Right kidney (tissue), 1 donor: ENCODE results near the gene HLA-DMA.

ENCODE experiments used
- DNase-seq: peaks from one replicate; pipeline ENCODE4 v3.0.0-alpha.2; 2016

HLA-DMA gene

DNA sequence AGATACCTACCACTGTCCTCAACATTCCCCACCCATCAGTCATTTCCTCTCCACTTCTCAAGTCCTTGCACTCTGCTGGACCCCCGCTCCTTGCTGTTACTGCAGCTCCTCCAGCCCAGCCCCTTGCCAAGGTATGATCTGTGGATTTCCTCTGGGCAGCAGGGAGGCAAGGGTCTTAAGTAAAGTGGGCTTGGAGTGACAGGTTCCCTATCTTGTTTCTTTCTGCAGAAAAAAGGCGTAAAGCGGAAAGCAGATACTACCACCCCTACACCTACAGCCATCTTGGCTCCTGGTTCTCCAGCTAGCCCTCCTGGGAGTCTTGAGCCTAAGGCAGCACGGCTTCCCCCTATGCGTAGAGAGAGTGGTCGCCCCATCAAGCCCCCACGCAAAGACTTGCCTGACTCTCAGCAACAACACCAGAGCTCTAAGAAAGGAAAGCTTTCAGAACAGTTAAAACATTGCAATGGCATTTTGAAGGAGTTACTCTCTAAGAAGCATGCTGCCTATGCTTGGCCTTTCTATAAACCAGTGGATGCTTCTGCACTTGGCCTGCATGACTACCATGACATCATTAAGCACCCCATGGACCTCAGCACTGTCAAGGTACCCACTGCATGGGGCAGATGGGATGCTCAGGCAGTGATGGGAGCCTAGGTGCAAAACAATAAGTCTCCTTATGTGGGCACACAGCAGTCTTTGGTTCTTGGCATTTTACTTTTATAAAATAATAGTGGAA lies 23.6 kb upstream of the HLA-DMA start:
- no peak for DNase-seq

DNA sequence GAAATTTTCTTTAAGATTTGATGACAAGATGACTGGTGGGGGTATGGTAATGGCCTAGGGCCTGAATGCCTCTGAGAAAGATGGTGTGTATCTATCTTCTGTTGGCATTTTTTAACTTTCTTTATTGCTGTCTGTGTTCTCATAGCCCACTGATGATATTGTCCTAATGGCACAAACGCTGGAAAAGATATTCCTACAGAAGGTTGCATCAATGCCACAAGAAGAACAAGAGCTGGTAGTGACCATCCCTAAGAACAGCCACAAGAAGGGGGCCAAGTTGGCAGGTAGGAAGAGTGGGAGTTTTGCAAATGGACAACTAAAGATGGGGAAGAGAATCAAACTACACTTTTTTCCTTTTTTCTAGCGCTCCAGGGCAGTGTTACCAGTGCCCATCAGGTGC lies 23.0 kb upstream of the HLA-DMA start:
- no peak for DNase-seq

DNA sequence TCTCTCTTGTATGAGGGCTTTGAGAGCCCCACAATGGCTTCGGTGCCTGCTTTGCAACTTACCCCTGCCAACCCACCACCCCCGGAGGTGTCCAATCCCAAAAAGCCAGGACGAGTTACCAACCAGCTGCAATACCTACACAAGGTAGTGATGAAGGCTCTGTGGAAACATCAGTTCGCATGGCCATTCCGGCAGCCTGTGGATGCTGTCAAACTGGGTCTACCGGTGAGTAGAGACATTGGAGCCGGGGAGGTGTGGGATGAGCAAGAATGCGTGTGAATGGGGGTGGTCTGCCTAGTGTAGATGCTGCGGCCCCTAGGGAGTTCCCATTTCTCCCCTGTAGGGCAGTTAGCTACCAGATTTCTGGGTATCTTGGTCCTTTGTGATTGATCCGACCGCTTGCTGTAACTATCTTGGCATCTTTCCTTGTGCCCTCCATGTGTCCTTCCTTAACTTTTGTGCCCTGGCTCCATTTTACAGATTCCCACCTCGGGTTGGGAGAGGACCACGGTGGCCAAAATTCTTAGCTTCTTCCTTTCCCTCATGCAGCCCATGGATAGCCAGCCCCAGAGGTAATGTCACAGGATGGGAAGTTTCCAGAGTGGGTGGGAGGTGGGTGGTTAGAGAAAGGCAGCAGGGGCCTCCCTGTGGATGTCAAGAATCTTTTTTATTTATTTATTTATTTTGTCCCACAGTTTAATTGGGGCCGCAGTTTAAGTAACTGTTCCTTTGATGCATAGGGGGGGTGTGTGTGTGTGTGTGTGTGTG lies 21.8 kb upstream of the HLA-DMA start:
- no peak for DNase-seq

DNA sequence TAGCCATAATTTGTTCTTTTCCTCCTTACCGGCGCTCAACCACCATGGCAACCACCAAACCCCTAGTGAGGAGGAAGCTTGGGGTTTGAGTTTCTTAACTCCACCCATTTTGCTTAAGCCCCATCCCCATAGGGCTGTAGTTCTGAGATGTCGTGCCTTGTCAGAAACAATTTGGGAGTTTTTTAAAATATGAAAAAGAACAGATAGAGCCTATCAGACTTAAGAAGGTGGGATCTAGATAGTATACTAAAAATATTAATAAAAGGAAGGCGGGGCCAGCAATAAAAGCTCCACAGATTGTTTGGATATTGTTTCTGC lies 21.1 kb upstream of the HLA-DMA start:
- no peak for DNase-seq

DNA sequence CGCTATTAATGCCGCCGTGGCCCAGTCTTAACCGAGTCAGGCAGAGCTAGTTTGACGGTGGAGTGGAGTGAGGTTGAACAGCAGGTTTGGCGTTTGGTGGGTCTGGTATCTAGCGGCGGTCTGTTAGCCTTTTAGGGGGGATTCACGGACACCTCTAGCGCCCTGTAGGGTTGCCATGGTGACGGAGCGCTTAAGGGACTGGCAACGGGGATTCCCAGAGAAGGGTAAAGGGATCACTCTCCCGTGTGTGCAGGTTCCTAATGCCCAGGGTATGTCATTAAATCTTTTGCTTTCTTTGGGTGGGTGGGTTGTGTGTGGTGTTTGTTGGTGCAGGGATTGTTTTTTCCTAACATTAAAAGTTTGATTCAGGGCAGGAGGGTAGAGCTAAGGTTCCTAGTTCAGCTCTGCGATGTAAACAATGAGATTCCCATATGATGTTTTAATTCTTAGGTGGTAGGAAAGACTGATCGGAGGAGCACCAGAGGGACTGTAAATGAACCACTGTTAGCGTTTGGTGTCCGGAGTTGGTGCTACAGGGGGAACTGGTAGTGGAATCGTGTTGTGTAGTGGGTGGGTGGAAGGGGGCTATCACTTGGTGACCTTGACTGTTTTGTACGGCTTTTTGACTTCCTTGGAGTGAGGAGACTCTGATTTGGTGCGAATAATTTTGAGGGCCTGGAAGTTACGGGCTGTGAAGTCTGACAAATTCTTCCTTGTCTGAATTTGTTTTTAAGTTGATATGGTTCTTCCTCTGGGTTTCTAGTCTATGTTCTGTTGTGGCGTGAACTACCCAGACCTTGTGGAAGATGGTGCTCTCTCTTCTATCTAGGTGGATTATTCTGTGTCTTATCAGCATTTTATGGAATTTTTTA lies 20.5 kb upstream of the HLA-DMA start:
- peak; percentile 32 for DNase-seq

DNA sequence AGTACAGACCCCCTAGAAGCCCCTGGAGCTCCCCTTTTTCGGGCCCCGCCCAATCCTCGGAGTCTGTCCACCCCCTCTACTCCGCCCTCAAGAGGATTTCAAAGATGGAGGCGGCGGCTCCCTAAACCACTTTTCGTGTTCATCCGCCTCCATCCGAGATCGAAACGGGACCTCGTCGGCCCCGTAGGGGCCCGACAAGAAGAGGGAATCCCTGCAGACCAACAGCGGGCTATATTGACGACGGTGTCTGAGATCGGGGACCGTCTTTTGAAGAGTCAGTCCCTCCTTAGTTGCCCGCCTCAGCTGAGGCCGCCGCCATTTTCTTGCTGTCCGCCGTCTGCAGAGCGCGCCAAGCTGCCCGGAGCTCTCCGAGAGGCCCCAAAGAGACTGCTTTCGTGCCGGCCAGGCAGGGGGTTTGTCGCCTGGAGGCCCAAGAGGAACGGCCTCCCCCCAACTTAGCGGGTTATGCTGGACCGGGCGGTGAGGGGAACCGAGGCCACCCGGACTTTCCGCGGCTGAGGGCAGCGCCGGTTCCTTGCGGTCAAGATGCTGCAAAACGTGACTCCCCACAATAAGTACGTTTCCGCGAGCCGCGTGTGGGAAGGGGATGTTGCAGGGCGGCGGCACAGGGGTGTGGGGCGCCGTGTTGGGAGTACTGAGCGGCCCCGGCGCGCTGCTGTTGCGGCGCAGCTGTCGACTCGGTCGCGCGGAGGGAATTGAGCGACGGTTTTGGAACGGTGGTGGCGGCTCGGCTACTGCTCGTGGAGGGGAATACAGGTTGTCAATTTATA lies 19.7 kb upstream of the HLA-DMA start:
- DNase-seq: peak; percentile 57

DNA sequence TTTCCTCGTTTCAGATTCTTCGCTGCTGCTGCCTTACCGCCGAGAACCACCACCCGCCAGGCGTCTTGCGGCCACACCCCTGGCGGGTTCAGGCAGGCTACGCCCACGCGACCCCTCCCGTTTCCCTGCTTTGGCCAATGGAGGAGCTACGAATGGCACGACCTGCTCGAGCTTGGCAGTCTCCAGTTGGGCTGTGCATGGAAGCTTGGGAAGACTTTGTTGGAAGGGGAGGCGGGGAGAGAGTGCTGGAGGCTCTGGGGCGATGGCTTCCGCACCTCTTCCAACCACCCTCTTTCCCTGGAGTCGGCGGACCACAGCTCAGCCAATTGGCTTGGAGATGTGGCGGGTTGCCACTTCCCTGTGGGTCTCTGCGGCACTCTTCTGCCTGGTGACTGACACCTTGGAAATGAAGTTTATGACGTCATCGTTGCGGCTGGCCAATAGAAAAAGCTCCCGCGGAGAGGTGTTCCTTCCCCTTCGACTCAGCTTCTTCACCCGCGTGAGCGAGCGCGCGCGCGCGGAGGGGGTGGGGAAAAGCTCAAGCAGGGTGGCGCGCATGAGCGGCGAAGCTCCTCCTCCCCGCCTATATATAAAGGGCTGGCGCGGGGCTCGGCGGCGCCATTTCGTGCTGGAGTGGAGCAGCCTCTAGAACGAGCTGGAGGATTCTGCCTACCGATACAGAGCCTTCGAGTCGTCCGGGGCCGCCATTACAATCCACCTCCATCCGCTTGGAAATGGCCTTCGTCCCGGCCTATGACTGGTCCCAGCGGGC lies 18.9 kb upstream of the HLA-DMA start:
- DNase-seq: peak; percentile 98

DNA sequence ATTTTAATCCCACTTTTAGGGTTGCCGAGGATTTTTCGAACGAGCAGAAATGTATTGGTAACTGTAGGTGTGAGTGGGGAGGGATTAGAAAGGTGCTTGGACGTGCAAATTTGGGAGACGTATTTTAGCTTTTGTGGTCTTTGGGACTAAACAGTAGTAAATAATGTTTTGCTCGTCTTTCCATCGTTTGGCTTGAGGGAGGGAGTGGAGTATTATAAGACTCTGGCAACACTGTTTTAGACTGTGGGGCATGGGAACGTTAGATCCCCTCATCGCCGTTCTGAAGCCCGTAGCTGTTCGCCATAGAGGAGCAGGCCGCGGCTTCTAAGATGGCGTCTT lies 18.3 kb upstream of the HLA-DMA start:
- no peak for DNase-seq

DNA sequence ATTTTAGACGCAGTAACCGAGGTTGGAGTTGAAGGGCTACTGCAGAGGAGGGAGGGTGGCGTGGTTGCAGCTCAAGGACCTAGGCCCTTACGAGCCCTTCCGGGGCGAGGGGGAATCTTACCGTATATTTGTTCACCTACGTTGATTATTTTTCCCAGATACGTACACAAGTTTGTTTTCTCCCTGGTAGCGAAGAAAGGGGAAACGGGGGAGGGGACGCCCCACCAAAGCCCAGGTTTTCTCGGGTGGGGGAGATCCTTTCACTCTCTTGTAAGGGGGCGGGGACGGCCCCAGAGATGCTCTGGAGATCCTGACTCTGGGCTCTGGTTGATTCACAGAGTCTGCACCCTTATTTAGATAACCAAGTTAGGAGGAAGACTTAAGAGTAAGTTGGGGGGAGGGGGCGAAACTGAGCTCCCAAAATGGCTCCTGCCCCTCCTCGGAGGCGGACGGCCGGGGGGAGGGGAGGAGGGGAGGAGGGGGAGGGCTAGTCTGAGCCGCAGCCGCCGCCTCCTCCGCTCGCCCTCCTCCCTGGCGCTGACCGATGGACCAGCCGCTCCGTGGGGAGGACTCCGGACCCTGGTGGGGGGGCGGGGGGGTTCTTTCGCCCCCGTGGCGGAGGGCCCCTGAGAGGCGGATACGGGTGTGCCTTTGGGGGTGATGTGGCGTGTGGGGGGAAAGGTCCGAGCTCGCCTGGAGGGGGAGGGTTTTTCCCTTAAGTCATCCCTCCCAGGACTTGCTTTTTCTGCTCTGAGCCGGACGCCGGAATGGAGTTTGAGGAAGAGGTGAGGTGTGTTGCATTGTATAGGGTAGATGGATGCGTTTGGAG lies 17.7 kb upstream of the HLA-DMA start:
- peak; percentile 93 for DNase-seq

DNA sequence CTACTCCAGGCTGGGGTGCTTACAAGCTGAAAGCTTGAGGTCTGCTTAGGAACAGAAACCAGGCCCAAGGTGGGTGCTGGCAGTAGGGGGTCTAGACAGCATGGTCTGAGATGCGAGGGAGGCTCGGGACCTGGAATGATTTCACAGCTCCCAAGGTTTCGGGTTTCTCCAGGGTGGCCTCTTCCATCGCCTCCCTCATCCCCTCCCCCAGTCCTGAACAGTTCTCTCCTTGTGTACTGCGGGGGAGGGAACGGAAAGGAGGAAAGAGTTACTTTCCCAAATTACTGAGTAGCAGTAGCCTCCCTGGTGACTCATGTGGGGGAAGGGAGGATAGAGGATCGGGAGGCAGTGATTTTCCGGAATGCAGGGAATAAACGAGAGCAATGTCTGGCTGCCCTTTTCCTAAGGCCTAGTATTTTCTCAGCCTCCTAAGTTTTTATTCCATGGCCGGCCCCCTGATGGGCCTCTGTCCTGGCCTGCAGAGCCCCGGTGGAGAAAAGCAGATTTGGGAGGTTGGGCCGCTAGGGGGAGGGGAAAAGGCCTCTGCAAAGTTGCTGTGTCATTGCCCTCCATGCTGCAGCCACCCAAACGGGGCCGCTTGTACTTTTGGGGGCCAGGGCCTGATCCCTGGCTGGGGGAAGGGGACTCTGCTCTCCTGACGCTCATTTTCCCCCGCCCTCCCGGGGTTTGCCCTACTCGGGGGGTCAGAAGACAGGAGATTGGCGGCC lies 17.0 kb upstream of the HLA-DMA start:
- DNase-seq: peak; percentile 96

DNA sequence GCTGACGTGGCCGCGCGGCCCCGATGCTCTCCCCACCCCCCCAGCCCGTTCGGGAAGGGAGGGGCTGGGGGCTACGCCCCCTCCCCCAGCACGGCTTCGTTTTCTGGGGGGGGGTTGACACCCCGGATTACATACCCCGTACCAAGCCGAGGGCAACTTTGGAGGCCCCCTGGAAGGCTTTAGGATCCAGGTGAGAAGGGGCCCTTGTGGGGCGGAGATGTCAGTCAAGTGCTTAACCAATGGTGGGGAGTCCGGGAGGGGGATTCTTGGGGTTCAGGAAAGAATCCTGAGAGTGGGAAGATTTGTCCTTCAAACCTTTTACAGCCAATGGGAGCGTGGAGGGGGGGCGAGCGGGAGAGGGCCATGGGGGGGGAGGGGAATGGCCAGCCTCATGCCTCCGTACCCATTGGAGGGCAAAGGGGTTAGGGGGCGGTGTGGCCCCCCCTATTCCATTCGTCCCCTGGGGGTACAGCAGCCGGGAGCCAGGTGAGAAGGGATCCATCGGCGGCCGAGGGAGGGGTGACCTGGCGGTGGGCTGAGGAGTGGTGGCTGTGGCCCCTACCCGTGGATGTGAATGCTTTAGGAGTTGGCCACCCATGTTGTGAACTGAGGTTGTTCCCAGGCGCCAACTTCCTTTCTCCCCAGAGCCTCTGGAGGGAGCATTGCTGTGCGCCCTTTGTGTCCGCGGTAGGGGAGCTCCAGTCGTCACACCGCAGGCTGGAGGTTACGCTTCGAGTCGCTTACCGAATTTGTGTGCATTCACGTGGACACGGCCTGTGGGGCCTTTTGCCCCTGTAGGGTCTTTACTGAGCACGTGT lies 16.2 kb upstream of the HLA-DMA start:
- DNase-seq: peak; percentile 87

DNA sequence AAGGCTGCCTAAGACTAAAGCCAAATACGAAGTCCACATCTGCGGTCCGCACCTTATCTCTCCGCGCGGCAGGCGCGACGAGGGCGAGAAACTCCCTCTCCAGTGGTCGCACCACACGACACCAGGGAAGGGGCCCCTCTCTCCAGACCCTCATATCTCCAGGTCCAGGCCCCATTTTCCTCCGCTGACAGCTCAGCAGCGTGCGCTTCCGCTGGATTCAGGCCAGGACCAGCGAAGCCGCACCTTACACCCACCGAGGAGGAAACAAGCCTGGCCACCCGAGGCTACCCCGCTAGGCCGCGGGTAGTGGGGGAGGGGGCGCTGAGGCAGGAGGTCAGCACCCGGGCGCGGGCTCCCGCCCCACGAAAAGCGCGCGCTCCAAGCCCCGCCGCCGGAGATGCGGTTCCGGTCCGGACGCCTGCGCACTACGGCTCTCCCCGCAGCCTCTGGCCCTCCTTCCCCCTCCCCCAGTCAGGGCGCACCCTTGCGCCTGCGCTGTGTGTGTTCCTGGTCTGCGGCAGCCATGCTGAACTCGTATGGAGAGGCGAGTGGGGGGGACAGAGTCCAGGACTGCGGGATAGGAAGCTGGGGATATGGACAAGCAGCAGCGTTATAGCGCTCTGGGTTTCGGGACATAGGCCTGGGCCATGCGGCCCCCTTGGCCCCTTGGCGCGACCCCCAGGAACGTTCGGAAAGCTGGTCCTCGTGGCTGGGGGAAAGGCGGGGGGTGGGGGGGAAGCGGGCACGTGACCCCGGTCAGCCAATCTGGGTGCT lies 15.4 kb upstream of the HLA-DMA start, which contains the start of gene BRD2:
BRD2 (plus strand) TSS at position 502 of the 774 bp plus-strand sequence. CDS start 4,305 bp downstream, outside the sequence.
- DNase-seq: peak; percentile 99

DNA sequence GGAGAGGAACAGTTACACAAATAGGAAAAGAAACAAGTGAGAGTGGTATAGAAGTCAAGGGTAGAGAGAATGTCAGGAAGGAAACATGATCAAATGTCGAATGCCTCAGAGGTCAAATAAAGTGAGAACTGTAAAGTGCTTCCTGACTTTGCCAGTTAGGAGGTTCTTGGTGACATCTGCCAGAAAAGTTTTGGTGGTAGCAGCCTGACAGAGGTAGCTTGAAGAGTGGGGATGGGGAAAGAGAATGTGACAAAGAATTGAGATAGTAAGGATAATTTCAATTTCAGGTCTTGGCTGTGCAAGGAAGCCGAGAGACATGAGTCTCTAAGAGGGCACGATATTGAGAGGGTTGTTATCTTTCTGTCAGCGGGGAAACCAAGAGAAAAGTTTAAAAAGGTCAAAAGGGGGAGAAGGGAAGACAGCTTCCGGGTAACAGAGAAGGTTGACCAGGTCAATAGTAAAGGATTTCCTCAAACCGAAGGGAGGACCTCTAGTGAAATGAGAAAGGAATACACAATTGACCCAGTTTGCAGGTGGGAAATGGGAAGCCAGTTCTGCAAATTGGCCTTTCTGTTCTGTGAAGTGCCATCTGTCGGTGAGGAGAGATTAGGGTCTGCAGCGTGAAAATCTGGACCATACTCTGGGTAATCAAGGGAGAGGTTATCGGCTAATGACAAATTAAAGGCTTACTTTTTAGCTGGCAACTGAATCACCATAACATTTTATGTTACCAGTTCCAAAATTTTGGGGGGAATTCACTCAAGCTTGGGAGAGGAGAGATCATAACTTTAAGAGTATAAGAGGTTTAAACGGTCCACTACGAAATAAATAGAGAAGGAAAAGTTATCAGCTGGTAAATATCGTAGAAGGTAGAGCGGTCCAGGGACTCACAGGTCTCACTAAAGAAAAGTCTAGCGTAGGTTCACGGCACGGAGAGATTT lies 14.5 kb upstream of the HLA-DMA start:
- DNase-seq: peak; percentile 49

DNA sequence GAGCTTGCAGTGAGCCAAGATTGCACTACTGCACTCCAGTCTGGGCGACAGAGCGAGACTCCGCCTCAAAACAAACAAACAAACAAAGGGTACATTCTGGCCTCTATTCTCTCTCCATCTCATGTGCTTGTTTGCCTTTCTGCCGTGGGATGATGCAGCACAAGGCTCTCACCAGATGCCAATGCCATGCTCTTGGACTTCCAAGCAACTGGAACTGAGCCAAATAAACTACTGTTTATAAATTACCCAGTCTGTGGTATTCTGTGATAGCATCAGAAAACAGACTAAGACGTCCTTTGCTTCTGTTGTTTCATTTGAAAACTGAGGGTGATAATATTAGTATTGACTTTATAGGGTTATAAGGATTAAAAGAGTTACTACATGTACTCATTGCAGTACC lies 11.9 kb upstream of the HLA-DMA start:
- no peak for DNase-seq

DNA sequence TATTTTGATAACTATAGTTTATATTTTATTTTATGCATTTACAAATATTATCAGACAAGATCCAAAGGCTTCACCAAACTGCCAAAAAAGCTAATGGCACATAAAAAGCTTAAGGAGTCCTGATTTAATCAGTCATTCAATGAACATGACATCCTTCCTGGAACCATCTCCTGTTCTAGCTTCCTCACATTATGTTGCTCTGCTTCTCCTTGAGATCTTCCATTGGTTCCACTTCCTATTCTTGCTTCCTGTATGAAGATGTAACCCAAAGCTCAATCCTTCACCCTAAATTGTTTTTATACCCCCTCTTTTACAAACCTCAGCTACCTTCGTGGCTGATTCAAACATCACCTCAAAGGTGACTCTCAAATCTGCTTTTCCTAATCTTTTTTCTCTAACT lies 11.0 kb upstream of the HLA-DMA start:
- no peak for DNase-seq

DNA sequence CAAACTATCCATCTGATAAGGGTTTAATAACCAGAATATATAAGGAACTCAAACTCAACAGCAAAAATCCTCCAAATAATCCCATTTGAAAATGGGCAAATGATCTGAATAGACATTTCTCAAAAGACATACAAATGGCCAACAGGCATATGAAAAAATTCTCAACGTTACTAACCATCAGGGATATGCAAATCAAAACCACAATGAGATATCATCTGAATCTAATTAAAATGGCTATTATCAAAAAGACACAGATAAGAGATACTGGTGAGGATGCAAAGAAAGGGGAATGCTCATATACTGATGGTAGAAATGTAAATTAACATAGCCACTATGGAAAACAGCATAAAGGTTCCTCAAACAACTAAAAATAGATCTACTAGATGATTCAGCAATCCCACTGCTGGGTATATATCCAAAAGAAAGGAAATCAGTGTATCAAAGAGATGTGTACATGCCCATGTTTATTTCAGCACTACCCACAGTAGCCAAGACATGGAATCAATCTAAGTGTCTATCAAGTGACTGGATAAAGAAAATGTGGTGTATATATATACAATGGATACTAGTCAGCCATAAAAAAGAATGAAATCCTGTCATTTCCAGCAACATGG lies 9.4 kb upstream of the HLA-DMA start:
- no peak for DNase-seq
